Endothelial cell of umbilical vein (primary cell): ENCODE measurements around the gene PLEKHH1. TPM values are rescaled to one million over a fixed set of nuclear protein-coding genes. Genes with fewer than 3 reads are reported as not detected.

Experiments used
- polyA plus RNA-seq, 4 experiments: library from polyadenylated mRNA; depleted of rRNA in 3 of 4; stranded (reverse) in 3 of 4; unstranded in 1 of 4; fragments of >200 nt; gene quantifications; 2 replicates each; pipeline versions ENCODE4 v1.2.1 to v1.2.3, GENCODE V29; 2011 to 2012; ENCODE audit warnings: missing spikeins in 1 of 4
- small RNA-seq: library from RNA; depleted of rRNA; stranded (forward); fragments of <200 nt; gene quantifications from one replicate; pipeline ENCODE3, GENCODE V24; 2012; ENCODE audit warnings: low replicate concordance, low read depth; ENCODE audit not compliant: insufficient read depth, insufficient read length
- total RNA-seq: library from RNA; stranded (reverse); gene quantifications from 2 replicates; pipeline ENCODE4 v1.2.3, GENCODE V29; 2021

The PLEKHH1 gene
- total and polyA plus RNA-seq, 2 donors (not counting 3 experiments of a cell fraction or from before 2014, with no cell fraction given) = 0.17 to 0.71 TPM

Small RNA genes within 50 kb of the gene (small RNA-seq; reads per million reads assigned to genes)
- gene AL132640.3 = not detected
- not detected for gene RF00019

Other genes starting within 250 kb of the PLEKHH1 start
- 60.7 and 63.1 TPM in 2 replicates for gene ATP6V1D, start 173.5 kb upstream of the PLEKHH1 start, total RNA-seq
- 27.8 and 28.6 TPM in 2 replicates for gene ATP6V1D, start 173.5 kb upstream of the PLEKHH1 start, polyA plus RNA-seq
- 130 and 135 TPM in 2 replicates for gene EIF2S1, start 173.0 kb upstream of the PLEKHH1 start, total RNA-seq
- gene EIF2S1, start 173.0 kb upstream of the PLEKHH1 start, polyA plus RNA-seq = 20.2 and 36.8 TPM in 2 replicates
- 3.8 and 4.7 TPM in 2 replicates for gene PLEK2, start 121.1 kb upstream of the PLEKHH1 start, total RNA-seq
- 0.84 and 1.4 TPM in 2 replicates for gene PLEK2, start 121.1 kb upstream of the PLEKHH1 start, polyA plus RNA-seq
- gene TMEM229B, start 44.6 kb upstream of the PLEKHH1 start, total RNA-seq = 0.28 TPM in 1 of 2 replicates, not detected in the other
- 0.02 and 0.03 TPM in 2 replicates for gene TMEM229B, start 44.6 kb upstream of the PLEKHH1 start, polyA plus RNA-seq
- gene PIGH, start 67.0 kb downstream of the PLEKHH1 start, total RNA-seq = 9.9 and 12.3 TPM in 2 replicates
- 18.0 and 20.2 TPM in 2 replicates for gene PIGH, start 67.0 kb downstream of the PLEKHH1 start, polyA plus RNA-seq
- 19.8 and 22.5 TPM in 2 replicates for gene ARG2, start 86.6 kb downstream of the PLEKHH1 start, total RNA-seq
- gene ARG2, start 86.6 kb downstream of the PLEKHH1 start, polyA plus RNA-seq = 16.6 and 21.6 TPM in 2 replicates
- 79.4 and 90.0 TPM in 2 replicates for gene VTI1B, start 141.3 kb downstream of the PLEKHH1 start, total RNA-seq
- 23.1 and 23.8 TPM in 2 replicates for gene VTI1B, start 141.3 kb downstream of the PLEKHH1 start, polyA plus RNA-seq
- 79.8 and 90.2 TPM in 2 replicates for gene RDH11, start 162.5 kb downstream of the PLEKHH1 start, total RNA-seq
- gene RDH11, start 162.5 kb downstream of the PLEKHH1 start, polyA plus RNA-seq = 86.2 and 93.2 TPM in 2 replicates
- not detected in 2 replicates for gene RDH12, start 168.6 kb downstream of the PLEKHH1 start, total RNA-seq
- gene RDH12, start 168.6 kb downstream of the PLEKHH1 start, polyA plus RNA-seq = not detected in 2 replicates